GM18870 (cell line): ENCODE data around the gene CLP1.

Source experiments
- ATAC-seq: cut with Tn5 transposase; IDR thresholded peaks from one replicate; pipeline ENCODE4 v1.9.1; 2021; ENCODE audit warnings: moderate library complexity; ENCODE audit not compliant: unreplicated experiment

The CLP1 gene

GRCh38 chr11:57657194-57658022 lies at the start of gene CLP1:
Gene CLP1 (plus strand): TSS chr11:57657762. CDS start chr11:57659477, 1,715 bp downstream.
- peak; percentile 99 for ATAC-seq

GRCh38 chr11:57610170-57610569 lies 47.4 kb upstream of the CLP1 start:
- no peak for ATAC-seq

- no peak for ATAC-seq
These were observed 43.3 kb upstream of the CLP1 start for GRCh38 chr11:57614234-57614772.

- ATAC-seq, result no peak
These were observed 42.3 kb upstream of the CLP1 start for GRCh38 chr11:57615308-57615707.

GRCh38 chr11:57616595-57616994 lies 41.0 kb upstream of the CLP1 start:
- ATAC-seq, result no peak

- no peak for ATAC-seq
These were observed 39.1 kb upstream of the CLP1 start for GRCh38 chr11:57618438-57618837.

GRCh38 chr11:57619331-57619730 lies 38.2 kb upstream of the CLP1 start:
- ATAC-seq, result no peak

- ATAC-seq, result no peak
These were observed 37.1 kb upstream of the CLP1 start for GRCh38 chr11:57620467-57620866.

- no peak for ATAC-seq
These were observed 35.3 kb upstream of the CLP1 start for GRCh38 chr11:57622263-57622662.

- ATAC-seq, result no peak
These were observed 32.7 kb upstream of the CLP1 start for GRCh38 chr11:57624864-57625263.

GRCh38 chr11:57626895-57627294 lies 30.7 kb upstream of the CLP1 start:
- no peak for ATAC-seq

- no peak for ATAC-seq
These were observed 27.4 kb upstream of the CLP1 start for GRCh38 chr11:57630171-57630570.

- no peak for ATAC-seq
These were observed 25.4 kb upstream of the CLP1 start for GRCh38 chr11:57632116-57632515.

- no peak for ATAC-seq
These were observed 24.0 kb upstream of the CLP1 start for GRCh38 chr11:57633394-57634070.

- no peak for ATAC-seq
These were observed 23.3 kb upstream of the CLP1 start for GRCh38 chr11:57634311-57634710.

- no peak for ATAC-seq
These were observed 22.3 kb upstream of the CLP1 start for GRCh38 chr11:57635246-57635645.

- ATAC-seq, result no peak
These were observed 19.9 kb upstream of the CLP1 start for GRCh38 chr11:57637626-57638004.

GRCh38 chr11:57638005-57638781 lies 19.4 kb upstream of the CLP1 start:
- ATAC-seq, result peak; percentile 43

GRCh38 chr11:57638811-57639320 lies 18.7 kb upstream of the CLP1 start:
- ATAC-seq, result no peak

- no peak for ATAC-seq
These were observed 18.1 kb upstream of the CLP1 start for GRCh38 chr11:57639321-57640067.
